Thoracic aorta (tissue), 2 donors: ENCODE results near the gene DDX39A. TPM values are rescaled to one million over a fixed set of nuclear protein-coding genes. Genes with fewer than 3 reads are reported as not detected.

Source experiments
- ATAC-seq: fragments of 150-250 bp; one replicate; pipeline ENCODE4 v1.8.0; 2017; ENCODE audit warnings: low read depth; ENCODE audit not compliant: insufficient number of reproducible peaks, low FRiP score
- DNase-seq: peaks from one replicate; pipeline ENCODE4 v3.0.0-alpha.2; 2020; ENCODE audit warnings: low spot score
- H3K27ac ChIP-seq, 2 donors: fragments of 200-600 bp; sonication (generic); 1 replicate in 1 of 2; 2 replicates in 1 of 2; pipeline ENCODE4 v1.5.1; 2016; ENCODE audit warnings: mild to moderate bottlenecking in 2 of 2, moderate library complexity in 2 of 2
- H3K27me3 ChIP-seq: fragments of 200-600 bp; sonication (generic); replicated peaks from 2 replicates; pipeline ENCODE4 v1.6.0; 2016; ENCODE audit warnings: mild to moderate bottlenecking; ENCODE audit not compliant: insufficient read depth
- H3K36me3 ChIP-seq: fragments of 200-600 bp; sonication (generic); one replicate; pipeline ENCODE4 v1.5.1; 2016
- H3K4me1 ChIP-seq, 2 donors: fragments of 200-600 bp; sonication (generic); 1 replicate in 1 of 2; 2 replicates in 1 of 2; pipeline versions ENCODE4 v1.5.1 to v1.6.0; 2016; ENCODE audit warnings: low read depth in 2 of 2, mild to moderate bottlenecking in 1 of 2; ENCODE audit not compliant: control insufficient read depth in 1 of 2
- H3K4me3 ChIP-seq: fragments of 200-600 bp; sonication (generic); 2 replicates; pipeline ENCODE4 v1.5.1; 2016; ENCODE audit warnings: mild to moderate bottlenecking
- H3K9me3 ChIP-seq: fragments of 200-600 bp; sonication (generic); 2 replicates; pipeline ENCODE4 v1.5.1; 2016
- total RNA-seq, 2 donors: library from RNA; depleted of rRNA; stranded (reverse); fragments of >200 nt; gene quantifications; one replicate each; pipeline versions ENCODE4 v1.1.0 to v1.2.3, GENCODE V29; 2016
- TF ChIP-seq, protein P1 (sequence below): fragments of 200-600 bp; sonication (generic); IDR thresholded peaks from one replicate; pipeline ENCODE4 v1.5.1; 2019; ENCODE audit warnings: antibody characterized with exemption

Gene DDX39A
- total RNA-seq, 2 donors from 2014 or later: 77.4 to 81.6 TPM

DNA sequence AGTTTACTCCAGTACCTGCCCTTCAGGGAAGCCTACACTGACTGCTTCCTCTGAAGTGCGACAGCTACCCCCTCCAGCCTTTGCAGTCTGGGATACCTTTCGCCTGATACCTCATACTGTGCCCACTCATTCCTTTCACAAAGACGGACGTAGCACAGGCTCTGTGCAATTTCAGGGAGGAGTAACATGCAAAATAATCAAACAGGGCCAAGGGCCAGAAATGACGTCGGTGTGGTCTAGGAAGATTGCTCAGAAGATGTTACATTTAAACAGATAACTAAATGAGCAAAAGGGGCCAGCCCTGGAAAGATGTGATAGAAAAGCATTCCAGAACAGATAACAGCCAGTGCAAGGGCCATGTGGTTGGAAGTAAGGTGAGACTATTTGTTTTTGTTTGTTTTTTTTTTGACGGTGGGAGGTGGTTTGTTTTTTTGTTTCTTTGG is 6.6 kb upstream of the DDX39A start:
- no peak overlapping the region for H3K27ac ChIP-seq
- H3K36me3 ChIP-seq: no peaks in the 10 kb centered on the region
- H3K27me3 ChIP-seq: no peaks in the 10 kb centered on the region
- H3K4me3 ChIP-seq: no peak overlapping the region
- no peak for DNase-seq
- TF ChIP-seq, protein P1, sequence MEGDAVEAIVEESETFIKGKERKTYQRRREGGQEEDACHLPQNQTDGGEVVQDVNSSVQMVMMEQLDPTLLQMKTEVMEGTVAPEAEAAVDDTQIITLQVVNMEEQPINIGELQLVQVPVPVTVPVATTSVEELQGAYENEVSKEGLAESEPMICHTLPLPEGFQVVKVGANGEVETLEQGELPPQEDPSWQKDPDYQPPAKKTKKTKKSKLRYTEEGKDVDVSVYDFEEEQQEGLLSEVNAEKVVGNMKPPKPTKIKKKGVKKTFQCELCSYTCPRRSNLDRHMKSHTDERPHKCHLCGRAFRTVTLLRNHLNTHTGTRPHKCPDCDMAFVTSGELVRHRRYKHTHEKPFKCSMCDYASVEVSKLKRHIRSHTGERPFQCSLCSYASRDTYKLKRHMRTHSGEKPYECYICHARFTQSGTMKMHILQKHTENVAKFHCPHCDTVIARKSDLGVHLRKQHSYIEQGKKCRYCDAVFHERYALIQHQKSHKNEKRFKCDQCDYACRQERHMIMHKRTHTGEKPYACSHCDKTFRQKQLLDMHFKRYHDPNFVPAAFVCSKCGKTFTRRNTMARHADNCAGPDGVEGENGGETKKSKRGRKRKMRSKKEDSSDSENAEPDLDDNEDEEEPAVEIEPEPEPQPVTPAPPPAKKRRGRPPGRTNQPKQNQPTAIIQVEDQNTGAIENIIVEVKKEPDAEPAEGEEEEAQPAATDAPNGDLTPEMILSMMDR: no peak
- no peaks in the 10 kb centered on the region for H3K4me1 ChIP-seq
- no peak for ATAC-seq
- no peaks in the 10 kb centered on the region for H3K9me3 ChIP-seq

DNA sequence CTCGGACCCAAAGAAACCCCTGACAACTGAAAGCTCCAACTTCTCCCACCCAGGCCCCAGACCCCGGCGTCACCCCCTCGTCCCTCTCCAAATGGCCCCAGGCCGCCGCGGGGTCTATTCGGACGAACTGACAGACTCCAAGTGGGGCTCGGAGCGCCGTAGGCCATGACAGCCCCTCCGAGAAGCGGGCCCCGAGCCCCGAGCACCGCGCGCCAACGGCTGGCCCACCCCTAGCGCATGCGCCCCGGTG is 360 bp downstream of the DDX39A start:
- H3K36me3 ChIP-seq: peaks cover 4% of the 10 kb centered on the region
- H3K27me3 ChIP-seq: no peaks in the 10 kb centered on the region
- DNase-seq (no peak), ATAC-seq (no peak)
- peaks cover 26 to 27% of the 10 kb centered on the region in 2 donors for H3K4me1 ChIP-seq
- H3K27ac ChIP-seq: peak overlapping the region; percentile 70 to 90
- peak overlapping the region; percentile 98 for H3K4me3 ChIP-seq
- H3K9me3 ChIP-seq: no peaks in the 10 kb centered on the region
- TF ChIP-seq, protein P1: no peak

DNA sequence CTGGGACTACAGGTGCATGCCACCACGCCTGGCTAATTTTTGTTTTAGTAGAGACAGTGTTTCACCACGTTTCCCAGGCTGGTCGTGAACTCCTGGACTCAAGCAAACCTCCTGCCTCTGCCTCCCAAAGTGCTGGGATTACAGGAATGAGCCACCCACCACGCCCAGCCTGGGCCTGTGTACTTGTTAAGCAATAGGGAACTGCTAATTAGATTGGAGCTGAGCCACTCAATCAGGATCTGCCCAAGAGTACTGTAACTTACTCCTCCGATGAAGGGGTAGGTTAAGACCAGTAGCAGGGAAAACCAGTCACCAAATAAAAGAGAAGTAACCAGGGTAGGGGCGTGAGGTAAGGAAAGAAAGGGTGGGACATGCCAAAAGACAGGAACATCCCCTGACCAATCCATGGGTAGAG is 2.3 kb downstream of the DDX39A start:
- ATAC-seq: no peak
- Histone ChIP-seq H3K4me1 (peaks cover 30 to 39% of the 10 kb centered on the region in 2 donors), H3K27me3 (no peaks in the 10 kb centered on the region), H3K9me3 (no peaks in the 10 kb centered on the region), H3K36me3 (peaks cover 10% of the 10 kb centered on the region), H3K27ac (no peak overlapping the region), H3K4me3 (no peak overlapping the region)
- TF ChIP-seq, protein P1: no peak
- no peak for DNase-seq

DNA sequence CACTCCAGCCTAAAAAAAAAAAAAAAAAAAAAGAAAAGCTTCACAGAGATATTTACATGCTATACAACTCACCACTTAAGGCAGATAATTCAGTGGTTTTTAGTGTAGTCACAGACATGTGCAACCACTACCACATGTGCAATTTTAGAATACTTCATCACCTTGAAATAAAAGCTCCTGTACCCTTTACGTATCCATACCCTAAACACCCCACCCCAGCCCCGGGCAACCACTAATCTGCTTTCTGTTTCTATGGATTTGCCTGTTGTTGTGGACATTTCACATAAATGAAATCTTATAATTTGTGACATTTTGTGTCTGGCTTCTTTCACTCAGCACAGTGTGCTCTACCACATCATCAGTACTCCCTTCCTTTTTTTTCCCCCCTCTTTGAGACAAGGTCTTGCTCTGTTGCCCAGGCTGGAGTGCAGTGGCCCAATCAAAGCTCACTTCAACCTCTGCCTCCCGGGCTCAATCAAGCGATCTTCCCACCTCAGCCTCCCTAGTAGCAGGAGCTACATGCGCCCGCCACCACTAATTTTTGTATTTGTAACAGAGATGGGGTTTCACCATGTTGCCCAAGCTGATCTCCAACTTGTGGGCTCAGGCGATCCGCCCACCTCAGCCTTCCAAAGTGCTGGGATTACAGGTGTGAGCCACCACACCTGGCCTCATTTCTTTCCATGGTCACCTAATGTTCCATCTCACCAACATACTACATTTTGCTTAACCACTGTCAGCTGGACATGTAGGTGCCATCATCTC is 4.0 kb downstream of the DDX39A start:
- TF ChIP-seq, protein P1: no peak
- no peak overlapping the region for H3K4me3 ChIP-seq
- H3K9me3 ChIP-seq: no peaks in the 10 kb centered on the region
- H3K4me1 ChIP-seq: peaks cover 30 to 39% of the 10 kb centered on the region in 2 donors
- H3K27me3 ChIP-seq: no peaks in the 10 kb centered on the region
- H3K36me3 ChIP-seq: peaks cover 25% of the 10 kb centered on the region
- ATAC-seq: no peak
- no peak for DNase-seq
- H3K27ac ChIP-seq: no peak overlapping the region

DNA sequence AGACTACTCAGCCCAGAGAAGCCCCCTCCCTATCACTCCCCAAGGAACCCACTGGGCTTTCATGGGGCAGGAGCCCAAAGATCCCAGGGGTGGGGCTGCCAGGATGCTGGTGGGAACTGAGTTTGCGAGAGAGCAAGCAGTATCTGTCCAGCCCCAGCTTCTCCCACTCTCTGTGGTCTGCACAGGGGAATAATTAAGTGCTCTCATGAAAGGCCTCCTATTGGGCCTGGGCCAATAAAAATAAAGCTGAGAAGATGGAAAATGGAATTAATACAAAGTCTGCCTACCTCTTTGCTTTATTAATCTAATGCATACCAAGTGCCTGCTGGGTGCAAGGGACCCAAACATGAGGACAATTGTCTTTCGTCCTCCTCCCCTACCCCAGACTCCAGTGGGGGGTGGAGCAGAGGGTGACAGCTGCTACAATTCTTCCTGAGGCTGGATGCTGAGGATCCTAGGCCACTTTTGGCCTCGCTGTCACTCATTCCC is 5.4 kb downstream of the DDX39A start:
- Histone ChIP-seq H3K36me3 (peaks cover 38% of the 10 kb centered on the region), H3K9me3 (no peaks in the 10 kb centered on the region), H3K4me3 (no peak overlapping the region), H3K27ac (no peak overlapping the region), H3K4me1 (peaks cover 27 to 39% of the 10 kb centered on the region in 2 donors), H3K27me3 (no peaks in the 10 kb centered on the region)
- ATAC-seq: no peak
- DNase-seq: no peak
- TF ChIP-seq, protein P1: no peak
